DMS153 treated with DMSO at 0.1 percent for 48 hours (cell line): ENCODE data around the gene ABI1.
"Not testable (repeated sequence)": the region's sequence is repeated elsewhere in the genome, so short reads cannot be mapped to it uniquely, and the experiment has no call there.

Experiments used
- DNase-seq: peaks from one replicate; lab custom pipeline; 2025; ENCODE audit not compliant: unreplicated experiment; lab: John Stamatoyannopoulos, UW

The ABI1 gene

DNA sequence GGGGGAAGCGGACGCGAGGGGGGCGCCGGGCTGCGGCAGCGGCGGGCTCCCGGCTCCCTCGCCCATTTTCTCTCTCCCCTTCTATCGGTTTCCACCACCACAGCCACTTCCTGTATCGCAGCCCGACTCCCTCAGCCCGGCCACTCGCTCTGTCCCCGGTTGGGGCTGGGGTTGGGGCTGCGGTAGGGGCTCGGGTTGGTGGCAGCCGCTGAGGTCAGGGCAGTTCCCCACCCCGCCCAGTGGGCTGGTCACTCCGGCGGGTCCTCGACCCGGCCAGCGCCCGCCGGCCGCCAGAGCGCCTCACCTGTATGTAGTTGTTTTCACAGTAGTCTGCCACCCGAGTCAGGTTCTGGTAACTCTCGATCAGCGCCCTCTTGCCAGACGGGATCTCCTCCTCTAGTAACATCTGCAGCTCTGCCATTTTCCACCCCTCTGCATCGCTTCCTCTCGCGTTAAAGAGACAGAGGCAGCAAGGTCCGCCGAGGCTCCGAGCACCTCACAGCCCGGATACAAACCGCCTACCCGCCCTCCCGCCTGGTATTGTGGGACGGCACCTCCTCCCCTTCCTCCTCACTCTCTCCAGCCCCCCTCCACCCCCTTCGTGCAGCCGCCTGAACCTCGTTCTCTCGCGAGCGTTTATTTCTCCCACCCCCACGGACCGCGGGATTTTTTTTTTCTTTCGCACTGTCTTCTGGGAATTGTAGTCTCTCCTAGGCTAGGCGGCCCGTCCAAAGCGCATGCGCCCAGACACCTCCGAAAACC, at the start of gene ABI1:
ABI1 (minus strand) TSS at position 516 of the 762 bp plus-strand sequence; CDS start at position 421, 95 bp downstream.
- DNase-seq = peak; percentile 67

DNA sequence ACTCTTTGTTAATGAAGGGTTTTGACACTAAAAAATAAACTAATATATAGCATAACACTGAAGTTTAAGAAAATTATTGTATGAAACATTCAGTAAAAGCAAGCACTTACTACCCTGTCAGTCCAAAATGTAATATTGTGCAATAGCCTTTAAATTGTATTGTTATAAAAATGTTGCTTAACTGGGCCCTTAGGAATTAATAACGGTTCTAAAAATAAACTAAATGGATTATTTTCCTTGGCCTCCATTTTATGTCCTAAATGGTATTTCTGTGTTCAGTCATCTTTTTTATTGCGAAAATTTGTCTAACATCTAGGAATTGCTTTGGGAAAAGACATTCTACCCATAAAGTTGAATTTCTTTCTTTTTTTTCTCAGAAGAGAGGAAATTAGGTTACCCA, 49.0 kb upstream of the ABI1 start:
- no peak for DNase-seq

DNA sequence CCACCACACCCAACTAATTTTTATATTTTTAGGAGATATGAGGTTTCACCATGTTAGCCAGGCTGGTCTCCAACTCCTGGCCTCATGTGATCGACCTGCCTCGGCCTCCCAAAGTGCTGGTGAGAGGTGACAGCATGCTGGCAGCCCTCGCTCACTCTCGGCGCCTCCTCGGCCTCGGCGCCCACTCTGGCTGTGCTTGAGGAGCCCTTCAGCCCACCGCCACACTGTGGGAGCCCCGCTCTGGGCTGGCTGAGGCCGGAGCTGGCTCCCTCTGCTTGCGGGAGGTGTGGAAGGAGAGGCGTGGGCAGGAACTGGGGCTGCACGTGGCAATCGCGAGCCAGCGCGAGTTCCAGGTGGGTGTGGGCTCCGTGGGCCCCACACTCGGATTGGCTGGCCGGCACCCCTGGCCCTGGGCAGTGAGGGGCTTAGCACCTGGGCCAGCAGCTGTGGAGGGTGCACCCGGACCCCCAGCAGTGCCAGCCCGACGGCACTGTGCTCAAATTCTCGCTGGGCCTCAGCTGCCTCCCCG, 44.6 kb upstream of the ABI1 start:
- not testable (repeated sequence) for DNase-seq

DNA sequence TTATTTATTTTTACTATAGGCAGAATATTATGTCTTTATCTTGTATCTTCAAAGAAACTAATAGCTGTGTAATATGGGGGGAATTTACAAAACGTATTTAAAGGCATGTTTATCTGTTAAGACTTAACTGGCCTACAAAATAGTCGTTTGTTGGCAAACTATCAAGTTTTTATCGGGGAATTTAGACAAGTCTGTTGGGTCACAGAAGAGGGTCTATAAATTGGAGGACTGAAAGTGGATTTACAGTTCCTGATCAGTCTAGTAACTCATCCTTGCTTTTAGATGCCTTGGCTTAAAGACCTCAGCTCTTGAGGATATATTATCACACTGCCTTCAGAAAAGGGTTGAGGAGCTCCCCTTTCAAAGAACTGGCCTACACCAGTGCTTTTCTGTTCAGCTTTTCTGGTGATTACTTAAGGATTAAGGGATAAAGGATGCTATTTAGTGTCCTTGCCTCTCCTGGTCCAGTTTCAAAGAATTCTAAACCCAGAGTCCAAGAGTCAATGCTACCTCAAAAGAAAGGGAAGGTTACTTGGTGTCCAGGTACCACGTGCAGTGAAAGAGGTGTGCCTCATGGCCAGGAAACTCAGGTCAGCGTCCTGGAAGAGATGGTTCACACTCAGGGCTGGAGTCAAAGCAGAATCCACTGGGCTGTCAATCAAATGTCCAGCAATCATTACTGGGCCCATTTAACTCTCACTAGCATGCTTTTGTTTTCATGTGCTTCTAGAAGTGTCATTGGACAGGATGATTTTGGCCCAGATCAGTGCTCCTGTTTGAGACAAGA, 42.9 kb upstream of the ABI1 start:
- DNase-seq = no peak

DNA sequence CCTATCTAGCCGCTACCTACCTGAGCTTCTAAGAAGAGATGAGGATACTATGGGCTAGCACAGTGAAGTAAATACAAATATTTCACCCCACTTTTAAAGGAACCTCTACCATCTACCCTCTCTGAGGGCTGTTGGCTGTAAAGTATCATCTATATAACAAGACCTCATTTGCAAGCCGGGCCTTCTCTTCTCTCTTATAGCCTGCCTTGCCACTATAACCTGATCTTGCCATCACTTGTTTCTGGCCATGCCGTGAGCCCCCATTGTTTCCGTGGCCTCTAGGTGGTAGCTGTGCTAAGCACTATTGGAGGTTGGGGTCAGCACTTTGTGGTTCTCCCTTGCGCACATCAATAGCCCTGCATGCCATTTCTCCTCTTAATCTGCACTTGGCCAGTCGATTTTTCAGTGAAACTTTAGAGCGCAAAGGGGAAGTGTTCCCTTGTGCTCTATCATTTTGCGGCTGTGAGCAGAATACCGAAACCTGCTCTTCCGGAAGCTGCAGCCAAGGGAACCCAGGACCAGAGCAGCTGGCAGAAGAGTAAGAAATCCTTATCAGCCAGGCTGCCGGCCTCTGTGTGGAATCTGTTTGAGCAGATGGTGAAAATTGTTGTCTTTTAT, 31.7 kb upstream of the ABI1 start:
- not testable (repeated sequence) for DNase-seq

DNA sequence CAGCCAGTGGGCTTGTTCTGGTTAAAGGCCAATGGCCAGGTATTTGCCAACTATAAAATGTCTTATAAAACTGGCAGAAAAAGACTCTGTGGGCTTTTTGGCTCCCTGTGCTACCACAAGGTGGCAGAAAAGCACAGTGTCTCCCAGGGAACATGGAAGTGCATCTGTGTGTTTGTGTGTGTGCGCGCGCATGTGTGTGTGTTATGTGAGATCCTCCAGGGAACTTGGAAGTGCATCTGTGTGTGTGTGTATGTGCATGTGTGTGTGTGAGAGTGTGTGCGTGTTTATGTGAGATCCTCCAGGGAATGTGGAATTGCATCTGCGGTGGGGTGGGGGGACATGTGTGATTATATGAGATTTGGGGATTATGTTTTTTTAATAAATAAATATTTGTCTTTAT, 30.2 kb upstream of the ABI1 start:
- no peak for DNase-seq

DNA sequence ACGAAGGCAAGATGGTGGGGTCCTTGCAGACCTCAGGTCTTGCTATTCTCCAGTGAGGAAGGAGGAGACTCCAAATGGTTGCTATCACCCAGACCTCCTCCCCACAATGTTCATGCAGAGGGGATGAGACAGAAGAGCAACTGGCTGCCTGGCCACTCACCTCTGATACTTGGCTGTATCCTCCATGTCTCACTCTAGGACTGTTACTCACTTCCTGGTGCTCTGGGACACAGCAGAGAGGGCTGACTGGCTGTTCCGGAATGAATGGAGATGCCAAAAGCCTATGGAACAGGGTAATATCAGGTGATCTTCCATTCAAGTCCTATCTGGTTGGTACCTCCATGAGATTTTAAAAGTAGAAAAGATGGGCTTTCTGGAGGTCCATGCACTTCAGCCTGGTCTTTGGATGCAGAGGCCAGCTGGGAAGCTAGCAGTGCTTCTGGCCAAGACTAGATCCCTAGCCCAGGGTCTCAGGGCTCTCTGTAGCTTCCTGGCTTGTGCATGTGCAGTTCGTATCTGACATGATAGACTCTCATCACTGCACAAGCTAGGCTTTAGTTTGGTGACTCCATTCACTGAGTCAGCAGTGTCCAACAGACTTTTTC, 27.0 kb upstream of the ABI1 start:
- DNase-seq = no peak

DNA sequence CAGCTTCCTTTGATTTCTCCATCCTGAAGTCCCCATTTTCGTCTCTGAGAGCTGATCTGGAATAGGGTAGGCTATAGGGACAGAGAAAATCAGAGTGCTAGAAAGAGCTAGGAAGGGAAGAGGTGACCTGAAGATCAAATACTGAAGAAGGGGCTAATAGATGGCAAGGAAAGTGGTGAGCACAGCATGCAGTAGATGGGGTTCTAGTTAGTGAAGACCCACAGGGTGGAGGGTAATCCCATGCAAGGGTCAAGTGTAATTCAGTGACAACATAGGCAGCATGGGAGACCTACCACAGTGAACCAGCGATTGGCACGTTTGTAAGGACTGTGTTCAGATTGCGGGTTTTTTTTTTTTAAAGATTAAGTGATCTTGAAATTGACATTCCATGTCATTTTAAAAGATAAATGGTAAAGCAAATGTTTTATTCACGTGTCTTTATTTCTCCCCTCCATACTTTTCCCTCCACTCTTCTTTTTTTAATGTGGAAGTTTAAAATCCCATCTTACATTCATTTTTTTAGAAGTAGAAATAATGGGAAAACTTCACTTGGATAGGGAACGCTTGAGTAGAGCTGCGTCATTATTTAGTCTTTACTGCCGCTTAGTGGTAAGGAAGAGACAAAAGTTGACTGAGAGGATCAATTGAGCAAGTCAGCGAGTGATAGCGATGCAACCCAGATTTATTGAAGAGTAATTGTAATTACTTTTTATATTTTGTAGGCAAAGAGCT, 21.0 kb upstream of the ABI1 start:
- peak; percentile 32 for DNase-seq

DNA sequence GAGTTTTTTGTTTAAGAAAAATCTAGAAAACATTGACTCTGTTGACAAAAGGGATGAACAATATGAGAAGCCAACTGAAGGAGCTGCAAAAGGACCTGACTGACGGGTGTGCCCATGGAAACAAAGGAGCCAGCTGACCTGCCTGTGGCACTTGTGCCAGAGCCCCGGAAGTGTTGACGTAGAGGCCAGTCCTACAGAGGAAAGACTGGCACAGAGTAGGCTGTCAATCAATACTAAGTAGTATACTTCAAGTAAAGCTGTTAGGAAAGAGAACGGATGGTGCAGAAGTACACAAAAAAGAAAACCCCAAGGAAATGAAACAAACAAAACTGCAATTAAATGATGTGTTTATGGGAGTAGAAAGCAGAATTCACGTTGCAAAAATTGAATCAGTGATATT, 19.0 kb upstream of the ABI1 start:
- DNase-seq = peak; percentile 44

DNA sequence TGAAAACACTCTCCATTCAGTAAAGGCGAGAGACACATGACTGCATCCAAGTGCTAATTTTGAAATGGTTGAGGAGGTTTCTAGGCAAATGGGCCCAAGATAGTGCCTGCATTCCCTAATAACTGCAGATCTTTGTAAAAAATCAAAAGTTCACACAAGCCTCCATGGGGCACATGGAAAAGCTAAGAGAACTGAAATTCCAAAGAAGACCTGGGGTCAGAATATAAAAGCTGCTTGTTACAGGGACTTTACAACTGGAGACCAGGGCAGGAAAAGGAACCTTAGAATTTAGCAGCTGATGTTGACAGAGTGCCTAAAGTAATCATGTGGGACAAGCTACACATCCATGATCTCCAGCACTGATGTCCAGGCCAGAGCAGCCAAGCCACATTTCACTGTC, 10.0 kb upstream of the ABI1 start:
- DNase-seq = no peak

DNA sequence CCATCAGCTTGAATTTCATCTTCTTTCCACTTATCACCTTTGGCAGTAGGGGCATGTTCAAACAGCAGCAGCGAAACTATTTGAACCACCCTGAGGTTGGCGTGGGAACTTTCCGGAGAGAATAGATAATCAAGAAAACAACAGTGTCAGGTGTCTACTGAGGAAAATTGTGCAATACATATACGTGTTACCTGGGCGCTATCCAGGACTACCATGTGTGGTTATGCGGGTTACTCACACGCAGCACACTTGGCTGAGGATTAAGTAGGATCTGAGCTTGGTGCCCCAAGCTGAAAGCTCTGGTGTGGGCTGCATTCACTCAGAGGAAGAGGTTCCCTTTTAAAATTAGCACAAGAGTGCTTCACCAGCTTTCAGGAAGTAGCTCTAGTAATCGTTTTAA, 8.8 kb upstream of the ABI1 start:
- no peak for DNase-seq

DNA sequence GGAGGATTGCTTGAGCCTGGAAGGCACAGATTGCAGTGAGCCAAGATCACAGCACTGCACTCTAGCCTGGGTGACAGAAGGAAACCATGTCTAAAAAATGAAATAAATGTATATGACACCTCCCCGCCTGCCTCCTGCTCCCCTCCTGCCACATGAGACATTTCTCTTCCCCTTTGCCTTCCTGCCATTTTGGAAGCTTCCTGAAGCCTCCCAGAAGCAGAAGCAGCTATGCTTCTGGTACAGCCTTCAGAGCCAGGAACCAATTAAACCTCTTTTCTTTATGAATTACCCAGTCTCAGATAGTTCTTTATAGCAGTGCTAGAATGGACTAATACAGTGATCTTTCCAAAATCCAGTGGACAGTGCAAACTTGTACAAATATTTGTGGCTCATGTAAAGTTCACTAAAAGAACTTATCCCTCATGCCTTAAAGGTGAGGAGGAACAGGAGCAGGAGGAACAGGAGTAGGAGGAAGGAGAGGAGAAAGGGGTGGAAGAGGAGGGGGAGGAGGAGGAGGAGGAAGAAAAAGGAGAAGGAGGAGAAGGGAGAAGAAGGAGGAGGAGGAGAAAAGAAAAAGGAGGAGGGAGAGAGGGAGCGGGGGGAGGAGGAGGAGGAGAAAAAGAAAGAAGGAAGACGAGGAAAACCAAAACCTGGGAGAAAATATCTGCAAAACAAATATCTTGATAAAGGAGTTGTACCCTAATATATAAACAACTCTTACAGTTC, 2.8 kb upstream of the ABI1 start:
- no peak for DNase-seq

DNA sequence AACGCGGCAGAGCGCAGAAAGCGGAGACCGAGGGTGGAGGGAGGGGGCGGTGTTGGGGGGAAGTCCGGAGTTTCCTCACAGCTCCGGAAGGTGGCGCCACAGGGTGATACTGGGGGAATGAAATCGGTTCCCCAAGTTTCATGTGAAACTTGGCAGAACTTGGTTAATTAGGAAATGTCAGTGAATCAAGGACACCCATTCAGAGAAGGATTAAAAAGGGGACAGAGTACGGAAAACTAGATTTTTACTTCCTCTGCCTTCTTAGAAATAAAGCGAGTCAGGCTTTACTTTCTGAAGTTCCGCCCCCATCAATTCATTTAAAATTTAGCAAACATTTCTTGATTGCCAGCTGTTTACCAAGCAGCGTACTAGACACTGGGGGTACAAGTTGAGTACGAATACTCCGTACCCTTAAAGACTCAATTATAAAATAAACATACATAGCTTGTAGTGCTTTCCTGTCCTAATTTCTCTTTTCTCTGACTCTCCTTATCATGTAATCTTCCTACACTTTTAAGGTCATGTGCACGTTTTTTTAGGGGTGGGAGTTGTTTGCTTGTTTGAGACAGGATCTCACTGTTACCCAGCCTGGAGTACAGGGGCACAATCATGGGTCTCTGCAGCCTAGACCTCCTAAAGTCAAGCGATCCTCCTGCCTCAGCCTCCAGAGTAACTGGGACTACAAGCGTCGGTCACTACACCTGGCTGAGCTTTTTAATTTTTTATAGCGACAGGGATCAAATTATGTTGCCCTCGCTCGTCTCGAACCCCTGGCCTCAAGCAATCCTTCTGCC, 644 bp upstream of the ABI1 start:
- DNase-seq = no peak

DNA sequence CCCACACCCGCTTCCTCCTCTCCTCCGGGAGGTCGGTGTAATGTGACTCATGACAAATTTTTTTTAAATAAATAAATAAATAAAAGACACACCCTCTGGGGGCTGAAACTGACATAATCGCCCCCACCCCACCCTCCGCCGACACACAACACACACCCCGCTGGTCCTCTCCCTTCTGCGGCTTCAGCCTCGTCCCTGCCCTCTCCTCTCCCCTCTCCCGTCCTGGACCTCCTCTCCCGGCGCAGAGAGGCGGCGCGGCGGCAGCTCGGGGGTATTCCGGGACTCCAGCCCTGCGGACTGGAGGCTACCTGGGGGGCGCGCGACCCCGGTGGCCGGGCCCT, 686 bp downstream of the ABI1 start:
- DNase-seq = no peak

DNA sequence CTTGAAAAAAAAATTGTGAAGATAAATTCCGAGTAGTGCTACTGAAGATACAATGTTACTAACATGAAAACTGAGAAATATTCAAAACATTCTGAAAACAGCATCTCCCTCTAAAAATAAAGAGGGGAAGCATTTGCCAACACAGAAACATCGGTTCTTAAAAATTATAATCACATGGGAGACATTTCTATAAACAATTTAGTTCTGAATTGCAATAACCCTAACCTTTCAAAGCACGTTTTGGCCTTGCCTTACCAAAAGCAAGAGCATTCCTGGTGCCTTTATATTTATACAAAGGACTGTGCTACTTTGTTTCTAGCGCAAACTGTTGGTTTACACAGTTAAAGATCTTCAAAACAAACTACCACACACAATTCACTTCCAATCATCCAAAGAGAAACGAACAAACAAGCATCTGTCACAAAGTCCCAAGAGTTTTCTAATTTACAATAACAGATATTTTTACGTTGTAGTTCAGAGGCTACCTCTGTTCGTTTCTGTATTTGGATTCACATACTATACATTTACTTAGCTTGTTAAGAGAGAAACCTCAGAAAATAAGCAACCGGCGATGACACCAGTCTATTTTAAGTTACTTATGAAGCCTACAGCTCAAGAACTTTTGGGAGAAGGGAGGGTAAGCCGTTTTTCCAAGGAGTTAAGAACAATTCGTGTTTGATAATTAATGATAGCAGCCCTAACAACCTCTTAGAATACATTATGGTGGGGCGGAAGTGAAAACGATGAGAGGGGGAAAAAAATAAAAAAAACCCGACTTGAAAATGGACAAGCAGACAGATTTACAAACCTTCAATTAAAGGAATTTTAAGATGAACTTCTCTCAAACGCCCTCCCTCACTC, 1.3 kb downstream of the ABI1 start:
- no peak for DNase-seq

DNA sequence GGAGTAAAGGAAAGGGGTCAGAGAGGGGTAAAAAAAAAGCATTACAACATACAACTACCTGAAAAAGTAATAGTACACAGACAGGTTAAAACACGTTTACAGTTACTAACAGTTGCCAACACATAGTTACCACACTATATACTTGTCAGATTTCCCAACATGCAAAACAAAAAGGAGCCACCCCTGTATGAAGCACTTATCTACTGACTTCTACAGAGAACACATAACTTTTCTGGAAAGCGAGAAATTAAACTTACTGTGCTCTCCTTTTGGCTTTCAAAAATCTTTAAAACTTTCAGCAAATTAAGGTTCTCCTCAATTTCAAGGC, 2.1 kb downstream of the ABI1 start:
- DNase-seq = no peak

DNA sequence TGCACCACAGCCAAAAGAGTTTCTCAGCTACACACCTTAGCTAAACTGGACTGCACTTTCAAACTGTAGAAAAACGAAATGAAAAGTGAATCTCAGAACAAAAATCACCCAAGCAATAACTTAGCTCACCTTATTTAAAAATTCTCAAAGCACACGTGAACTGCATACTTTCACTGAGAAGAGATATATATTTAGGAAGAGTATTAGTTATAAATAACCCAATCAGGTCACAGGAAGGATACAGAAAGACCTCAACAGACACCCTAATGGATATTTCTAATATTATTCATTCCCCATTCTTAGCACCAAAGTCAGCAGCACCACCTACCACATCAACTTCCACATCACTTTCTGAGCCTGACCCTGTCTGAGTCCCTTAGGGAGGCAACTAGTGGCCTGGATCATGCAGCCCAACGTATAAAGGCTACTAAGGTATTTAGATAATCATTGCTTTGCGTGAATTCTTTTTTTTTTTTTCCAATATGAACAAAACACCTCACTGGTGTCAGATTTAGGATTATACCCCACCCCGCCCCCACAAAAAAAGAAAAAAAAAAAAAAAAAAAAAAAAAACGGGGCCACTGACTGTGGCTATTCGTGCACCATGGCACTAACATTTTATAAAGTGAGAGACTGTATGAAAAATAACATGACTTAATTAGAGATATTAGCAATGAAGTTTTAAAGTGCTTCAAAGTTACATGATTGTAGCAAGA, 2.6 kb downstream of the ABI1 start:
- no peak for DNase-seq

DNA sequence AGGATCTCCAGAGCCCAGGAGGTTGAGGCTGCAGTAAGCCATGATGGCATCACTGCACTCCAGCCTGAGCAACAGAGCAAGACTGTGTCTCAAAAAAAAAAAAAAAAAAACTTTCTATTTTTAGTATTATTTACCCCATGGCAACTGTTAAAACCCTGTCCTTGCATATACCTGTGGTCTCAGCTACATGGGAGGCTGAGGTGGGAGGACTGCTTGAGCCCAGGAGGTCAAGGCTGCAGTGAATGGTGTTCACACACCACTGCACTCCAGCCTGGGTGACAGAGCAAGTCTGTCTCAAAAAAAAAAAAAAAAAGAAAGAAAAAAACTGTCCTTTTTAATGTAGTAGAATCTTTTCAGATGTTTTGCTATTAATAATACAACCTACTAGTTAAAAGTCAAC, 3.2 kb downstream of the ABI1 start:
- not testable (repeated sequence) for DNase-seq
